ENCODE data around the gene FDX2. TPM values are rescaled to one million over a fixed set of nuclear protein-coding genes. Genes with fewer than 3 reads are reported as not detected.

The FDX2 gene
- total and polyA plus RNA-seq, 4 donors: 5.8 to 18.7 (median 10.0) TPM

DNA sequence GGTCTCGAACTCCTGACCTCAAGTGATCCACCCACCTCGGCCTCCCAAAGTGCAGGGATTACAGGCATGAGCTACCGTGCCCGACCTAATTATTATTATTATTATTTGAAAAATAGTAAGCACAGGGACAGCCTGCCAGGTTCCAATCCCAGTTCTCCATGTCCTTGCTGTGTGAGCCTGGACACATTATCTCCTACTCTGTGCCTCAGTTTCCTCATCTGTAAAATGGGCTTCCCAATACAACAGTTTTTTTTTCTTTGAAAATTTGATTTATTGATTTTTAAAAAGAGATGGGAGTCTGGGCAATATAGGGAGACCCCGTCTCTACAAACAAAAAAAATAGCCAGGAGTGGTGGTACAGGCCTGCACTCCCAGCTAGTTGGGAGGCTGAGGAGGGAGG lies 9.5 kb downstream of the FDX2 start:
- TF ChIP-seq RXRA (IDR thresholded peaks at IDR 0.05): no peak
- no peak for TF ChIP-seq JUND (IDR thresholded peaks at IDR 0.05)
- TF ChIP-seq SP1 (IDR thresholded peaks at IDR 0.05): no peak
- TF ChIP-seq GABPA (IDR thresholded peaks at IDR 0.05 in 1 of 2, conservative IDR thresholded peaks at IDR 0.05 in 1 of 2): no peak
- no peak for TF ChIP-seq EGR1 (IDR thresholded peaks at IDR 0.05; ENCODE audit: low read depth in 2 of 2)
- TF ChIP-seq, protein P1, sequence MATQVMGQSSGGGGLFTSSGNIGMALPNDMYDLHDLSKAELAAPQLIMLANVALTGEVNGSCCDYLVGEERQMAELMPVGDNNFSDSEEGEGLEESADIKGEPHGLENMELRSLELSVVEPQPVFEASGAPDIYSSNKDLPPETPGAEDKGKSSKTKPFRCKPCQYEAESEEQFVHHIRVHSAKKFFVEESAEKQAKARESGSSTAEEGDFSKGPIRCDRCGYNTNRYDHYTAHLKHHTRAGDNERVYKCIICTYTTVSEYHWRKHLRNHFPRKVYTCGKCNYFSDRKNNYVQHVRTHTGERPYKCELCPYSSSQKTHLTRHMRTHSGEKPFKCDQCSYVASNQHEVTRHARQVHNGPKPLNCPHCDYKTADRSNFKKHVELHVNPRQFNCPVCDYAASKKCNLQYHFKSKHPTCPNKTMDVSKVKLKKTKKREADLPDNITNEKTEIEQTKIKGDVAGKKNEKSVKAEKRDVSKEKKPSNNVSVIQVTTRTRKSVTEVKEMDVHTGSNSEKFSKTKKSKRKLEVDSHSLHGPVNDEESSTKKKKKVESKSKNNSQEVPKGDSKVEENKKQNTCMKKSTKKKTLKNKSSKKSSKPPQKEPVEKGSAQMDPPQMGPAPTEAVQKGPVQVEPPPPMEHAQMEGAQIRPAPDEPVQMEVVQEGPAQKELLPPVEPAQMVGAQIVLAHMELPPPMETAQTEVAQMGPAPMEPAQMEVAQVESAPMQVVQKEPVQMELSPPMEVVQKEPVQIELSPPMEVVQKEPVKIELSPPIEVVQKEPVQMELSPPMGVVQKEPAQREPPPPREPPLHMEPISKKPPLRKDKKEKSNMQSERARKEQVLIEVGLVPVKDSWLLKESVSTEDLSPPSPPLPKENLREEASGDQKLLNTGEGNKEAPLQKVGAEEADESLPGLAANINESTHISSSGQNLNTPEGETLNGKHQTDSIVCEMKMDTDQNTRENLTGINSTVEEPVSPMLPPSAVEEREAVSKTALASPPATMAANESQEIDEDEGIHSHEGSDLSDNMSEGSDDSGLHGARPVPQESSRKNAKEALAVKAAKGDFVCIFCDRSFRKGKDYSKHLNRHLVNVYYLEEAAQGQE (IDR thresholded peaks at IDR 0.05): no peak
- no peak for TF ChIP-seq HNF4A (conservative IDR thresholded peaks at IDR 0.05)
- TF ChIP-seq TAF1 (conservative IDR thresholded peaks at IDR 0.05): no peak
- no peak for TF ChIP-seq YY1 (IDR thresholded peaks at IDR 0.05)
- TF ChIP-seq, protein P2, sequence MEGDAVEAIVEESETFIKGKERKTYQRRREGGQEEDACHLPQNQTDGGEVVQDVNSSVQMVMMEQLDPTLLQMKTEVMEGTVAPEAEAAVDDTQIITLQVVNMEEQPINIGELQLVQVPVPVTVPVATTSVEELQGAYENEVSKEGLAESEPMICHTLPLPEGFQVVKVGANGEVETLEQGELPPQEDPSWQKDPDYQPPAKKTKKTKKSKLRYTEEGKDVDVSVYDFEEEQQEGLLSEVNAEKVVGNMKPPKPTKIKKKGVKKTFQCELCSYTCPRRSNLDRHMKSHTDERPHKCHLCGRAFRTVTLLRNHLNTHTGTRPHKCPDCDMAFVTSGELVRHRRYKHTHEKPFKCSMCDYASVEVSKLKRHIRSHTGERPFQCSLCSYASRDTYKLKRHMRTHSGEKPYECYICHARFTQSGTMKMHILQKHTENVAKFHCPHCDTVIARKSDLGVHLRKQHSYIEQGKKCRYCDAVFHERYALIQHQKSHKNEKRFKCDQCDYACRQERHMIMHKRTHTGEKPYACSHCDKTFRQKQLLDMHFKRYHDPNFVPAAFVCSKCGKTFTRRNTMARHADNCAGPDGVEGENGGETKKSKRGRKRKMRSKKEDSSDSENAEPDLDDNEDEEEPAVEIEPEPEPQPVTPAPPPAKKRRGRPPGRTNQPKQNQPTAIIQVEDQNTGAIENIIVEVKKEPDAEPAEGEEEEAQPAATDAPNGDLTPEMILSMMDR (IDR thresholded peaks at IDR 0.05; ENCODE audit: low read depth, low read length, missing input control): no peak
- no peak for TF ChIP-seq FOXA2 (IDR thresholded peaks at IDR 0.05)
- TF ChIP-seq RAD21 (IDR thresholded peaks at IDR 0.05): no peak
- H3K27me3 ChIP-seq (ENCODE audit: control insufficient read depth in 4 of 4, insufficient read depth in 4 of 4, low read length in 3 of 4): no peaks in the 10 kb centered on the region
- WGBS: 92% methylated on average over 5 of the region's 5 CpGs
- H3K27ac ChIP-seq (ENCODE audit: low read depth in 1 of 2, low read length in 2 of 2): no peak overlapping the region
- DNase-seq (ENCODE audit: low spot score): no peak
- peaks cover 0 to 5% (median 3%) of the 10 kb centered on the region in 4 donors for H3K36me3 ChIP-seq (ENCODE audit: control insufficient read depth in 4 of 4, insufficient read depth in 3 of 4, low read depth in 1 of 4, low read length in 3 of 4)
- H3K9ac ChIP-seq (ENCODE audit: low read depth in 1 of 2, low read length in 2 of 2): no peak overlapping the region
- no peak overlapping the region for H3K4me3 ChIP-seq (ENCODE audit: low read depth in 1 of 3, low read length in 3 of 3)
- no peaks in the 10 kb centered on the region for H3K9me3 ChIP-seq (ENCODE audit: control insufficient read depth in 4 of 4, low read length in 3 of 4)
- H3K4me1 ChIP-seq (ENCODE audit: control insufficient read depth in 4 of 4, insufficient read depth in 4 of 4, low read length in 3 of 4): no peaks in the 10 kb centered on the region

DNA sequence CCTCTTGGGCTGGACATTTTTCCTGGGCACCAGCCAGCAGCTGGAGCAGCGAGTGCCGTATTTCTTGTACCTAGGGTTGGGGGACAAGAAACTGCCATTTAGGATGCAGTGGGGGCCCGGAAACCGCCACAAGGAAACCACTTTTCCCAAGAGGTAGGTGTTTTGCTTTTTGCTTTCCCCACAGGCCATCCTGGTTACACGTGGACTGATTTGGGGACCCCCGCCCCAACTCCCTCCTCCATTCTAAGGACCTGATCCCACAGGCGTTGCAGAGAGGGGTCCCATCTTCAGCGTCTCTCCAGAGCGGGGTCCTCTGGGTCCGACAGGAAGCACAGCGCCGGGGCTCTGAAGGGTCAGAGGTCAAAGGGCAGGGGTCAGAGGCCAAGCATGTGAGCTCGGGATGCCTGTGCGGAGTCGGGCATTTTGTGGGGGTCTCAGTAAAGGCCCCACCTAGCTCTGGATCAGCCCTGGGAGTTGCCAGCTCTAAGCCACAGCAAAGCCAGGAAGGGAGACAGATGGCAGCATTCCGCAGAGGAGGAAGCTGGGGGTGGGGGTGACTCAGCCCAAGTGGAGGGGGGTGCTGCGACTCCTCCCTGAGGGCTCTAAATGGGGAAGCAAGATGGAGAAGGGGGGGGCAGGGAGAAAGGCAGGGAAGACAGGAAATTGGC lies 10.5 kb downstream of the FDX2 start:
- DNase-seq (ENCODE audit: low spot score): peak; percentile 34
- no peak overlapping the region for H3K4me3 ChIP-seq (ENCODE audit: low read depth in 1 of 3, low read length in 3 of 3)
- H3K27me3 ChIP-seq (ENCODE audit: control insufficient read depth in 4 of 4, insufficient read depth in 4 of 4, low read length in 3 of 4): no peaks in the 10 kb centered on the region
- peaks cover 0 to 4% (median under 1%) of the 10 kb centered on the region in 4 donors for H3K36me3 ChIP-seq (ENCODE audit: control insufficient read depth in 4 of 4, insufficient read depth in 3 of 4, low read depth in 1 of 4, low read length in 3 of 4)
- no peak overlapping the region for H3K27ac ChIP-seq (ENCODE audit: low read depth in 1 of 2, low read length in 2 of 2)
- 80% methylated on average over 17 of the region's 17 CpGs for WGBS
- no peak overlapping the region for H3K9ac ChIP-seq (ENCODE audit: low read depth in 1 of 2, low read length in 2 of 2)
- H3K9me3 ChIP-seq (ENCODE audit: control insufficient read depth in 4 of 4, low read length in 3 of 4): no peaks in the 10 kb centered on the region
- no peaks in the 10 kb centered on the region for H3K4me1 ChIP-seq (ENCODE audit: control insufficient read depth in 4 of 4, insufficient read depth in 4 of 4, low read length in 3 of 4)
- TF ChIP-seq JUND (IDR thresholded peaks at IDR 0.05) (no peak), FOXA1 (IDR thresholded peaks at IDR 0.05) (no peak), HNF4A (conservative IDR thresholded peaks at IDR 0.05) (no peak), SP1 (IDR thresholded peaks at IDR 0.05) (no peak), TAF1 (conservative IDR thresholded peaks at IDR 0.05) (no peak), EGR1 (IDR thresholded peaks at IDR 0.05; ENCODE audit: low read depth in 2 of 2) (no peak), NR2F2 (IDR thresholded peaks at IDR 0.05) (no peak), FOXA2 (IDR thresholded peaks at IDR 0.05) (no peak), HNF4G (IDR thresholded peaks at IDR 0.05) (no peak)
- TF ChIP-seq, protein P1 (IDR thresholded peaks at IDR 0.05): no peak
- TF ChIP-seq, protein P3, sequence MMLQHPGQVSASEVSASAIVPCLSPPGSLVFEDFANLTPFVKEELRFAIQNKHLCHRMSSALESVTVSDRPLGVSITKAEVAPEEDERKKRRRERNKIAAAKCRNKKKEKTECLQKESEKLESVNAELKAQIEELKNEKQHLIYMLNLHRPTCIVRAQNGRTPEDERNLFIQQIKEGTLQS (IDR thresholded peaks at IDR 0.05): no peak
- TF ChIP-seq, protein P4, sequence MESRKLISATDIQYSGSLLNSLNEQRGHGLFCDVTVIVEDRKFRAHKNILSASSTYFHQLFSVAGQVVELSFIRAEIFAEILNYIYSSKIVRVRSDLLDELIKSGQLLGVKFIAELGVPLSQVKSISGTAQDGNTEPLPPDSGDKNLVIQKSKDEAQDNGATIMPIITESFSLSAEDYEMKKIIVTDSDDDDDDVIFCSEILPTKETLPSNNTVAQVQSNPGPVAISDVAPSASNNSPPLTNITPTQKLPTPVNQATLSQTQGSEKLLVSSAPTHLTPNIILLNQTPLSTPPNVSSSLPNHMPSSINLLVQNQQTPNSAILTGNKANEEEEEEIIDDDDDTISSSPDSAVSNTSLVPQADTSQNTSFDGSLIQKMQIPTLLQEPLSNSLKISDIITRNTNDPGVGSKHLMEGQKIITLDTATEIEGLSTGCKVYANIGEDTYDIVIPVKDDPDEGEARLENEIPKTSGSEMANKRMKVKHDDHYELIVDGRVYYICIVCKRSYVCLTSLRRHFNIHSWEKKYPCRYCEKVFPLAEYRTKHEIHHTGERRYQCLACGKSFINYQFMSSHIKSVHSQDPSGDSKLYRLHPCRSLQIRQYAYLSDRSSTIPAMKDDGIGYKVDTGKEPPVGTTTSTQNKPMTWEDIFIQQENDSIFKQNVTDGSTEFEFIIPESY (IDR thresholded peaks at IDR 0.05): no peak
- TF ChIP-seq, protein P5, sequence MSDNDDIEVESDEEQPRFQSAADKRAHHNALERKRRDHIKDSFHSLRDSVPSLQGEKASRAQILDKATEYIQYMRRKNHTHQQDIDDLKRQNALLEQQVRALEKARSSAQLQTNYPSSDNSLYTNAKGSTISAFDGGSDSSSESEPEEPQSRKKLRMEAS (IDR thresholded peaks at IDR 0.05): no peak
